Hematopoietic multipotent progenitor cell treated with erythropoietin and hydrocortisone succinate and interleukin-3 and kit ligand, for 6 days (in vitro differentiated cells): ENCODE results near the gene CABP7.

Experiments used
- DNase-seq: peaks from one replicate; pipeline ENCODE4 v3.0.0-alpha.2; 2015

CABP7 gene

DNA sequence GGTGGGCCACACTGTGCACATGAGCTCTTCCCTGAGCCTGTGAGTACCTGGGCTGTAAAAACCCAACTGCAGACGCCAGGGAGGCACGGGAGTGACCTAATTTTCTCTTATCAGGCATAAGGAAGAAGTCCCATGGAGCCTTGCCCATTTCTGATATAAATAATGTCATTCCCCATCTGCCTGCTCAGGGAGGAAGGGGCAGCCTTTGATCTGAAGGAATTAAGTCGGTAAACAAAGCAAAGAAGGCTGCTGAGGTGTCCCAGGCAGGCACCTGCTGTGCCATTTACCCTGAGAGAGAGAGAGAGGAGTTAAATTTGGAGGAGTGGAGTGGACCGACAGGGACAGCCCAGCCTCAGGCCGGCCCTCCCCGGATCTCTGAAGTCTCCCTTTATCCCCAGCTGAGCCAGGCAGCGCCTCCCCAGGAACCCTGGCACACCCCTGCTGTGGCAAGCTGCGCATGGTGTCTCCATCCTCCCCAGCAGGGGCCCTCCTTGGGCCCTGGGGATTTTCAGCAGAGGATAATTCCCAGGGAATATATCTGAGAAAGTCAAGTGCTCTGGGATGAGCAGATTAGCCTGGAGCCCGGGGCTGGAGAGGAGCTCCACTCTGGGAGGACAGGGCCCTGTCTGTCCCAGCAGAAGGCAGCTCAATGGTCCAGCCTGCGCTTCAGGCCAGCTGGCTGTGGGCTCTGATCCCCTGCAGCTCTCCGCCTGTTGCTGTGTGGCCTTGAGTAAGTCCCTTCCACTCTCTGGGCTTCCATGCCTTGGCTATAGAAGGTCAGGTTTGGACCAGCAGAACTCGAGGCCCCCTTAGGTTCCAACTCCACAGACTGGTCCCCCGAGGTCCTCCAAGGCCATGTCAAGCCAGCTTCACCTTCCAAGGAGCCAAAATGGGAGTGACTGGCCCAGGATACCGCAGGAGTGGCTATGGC, 17.5 kb upstream of the CABP7 start:
- DNase-seq, result peak; percentile 72

DNA sequence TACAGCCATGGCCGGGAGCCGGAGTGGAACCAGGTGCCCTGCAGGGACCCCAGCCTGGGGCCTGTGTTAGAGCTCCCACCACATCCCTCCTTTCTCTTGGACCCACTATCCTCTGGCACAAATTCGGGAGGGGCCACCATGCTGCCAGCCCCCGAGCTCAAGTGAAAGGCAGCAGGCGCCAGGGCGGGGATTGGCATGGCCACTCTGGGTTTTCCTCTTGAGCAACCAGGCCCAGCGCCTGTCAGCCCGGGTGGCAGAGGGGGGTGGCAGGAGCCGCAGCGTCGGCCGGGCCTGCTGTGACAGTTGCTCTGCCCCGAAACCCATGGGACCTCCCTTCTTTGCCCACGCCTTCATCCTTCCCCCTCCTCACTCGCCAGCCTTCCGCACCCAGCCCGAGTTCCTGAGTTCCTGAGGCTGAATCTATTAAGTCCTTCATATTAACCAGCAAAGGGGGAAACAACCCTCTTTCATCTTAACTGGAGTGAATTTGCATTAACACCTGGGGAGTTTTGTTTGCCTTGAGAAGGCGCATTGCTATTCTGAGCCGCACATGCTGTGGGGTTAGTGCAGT, 16.8 kb upstream of the CABP7 start:
- DNase-seq, result peak; percentile 62

DNA sequence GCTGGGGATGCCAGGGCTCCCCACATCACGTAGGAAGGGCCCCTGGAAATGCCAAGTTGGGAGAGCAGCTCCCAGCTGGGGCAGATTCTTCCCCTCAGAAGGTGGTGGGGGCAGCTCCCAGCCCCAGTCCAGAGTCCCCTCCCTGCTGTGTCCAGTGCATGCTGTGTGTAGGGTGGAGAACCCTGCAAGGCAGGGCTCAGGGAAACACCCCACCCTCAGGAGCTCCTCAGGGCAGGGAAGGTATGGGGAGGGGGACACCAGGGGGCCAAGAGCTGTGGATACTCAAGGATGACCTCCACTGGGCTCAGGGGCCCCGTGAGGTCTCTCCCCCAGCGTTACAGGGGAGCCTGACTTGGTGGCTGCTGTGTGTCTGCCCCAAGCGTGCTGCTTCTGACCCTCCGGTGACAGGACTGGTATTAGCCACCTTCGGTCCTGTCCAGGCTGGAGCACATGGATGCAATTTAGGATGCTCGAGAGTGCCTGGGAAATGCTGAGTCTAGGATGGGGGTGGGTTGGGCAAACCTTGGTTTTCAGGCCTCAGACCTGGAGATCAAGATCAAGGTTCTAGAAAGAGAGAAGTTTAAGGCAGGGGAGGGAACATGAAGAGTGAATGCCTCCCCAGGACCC, 16.1 kb upstream of the CABP7 start:
- no peak for DNase-seq

DNA sequence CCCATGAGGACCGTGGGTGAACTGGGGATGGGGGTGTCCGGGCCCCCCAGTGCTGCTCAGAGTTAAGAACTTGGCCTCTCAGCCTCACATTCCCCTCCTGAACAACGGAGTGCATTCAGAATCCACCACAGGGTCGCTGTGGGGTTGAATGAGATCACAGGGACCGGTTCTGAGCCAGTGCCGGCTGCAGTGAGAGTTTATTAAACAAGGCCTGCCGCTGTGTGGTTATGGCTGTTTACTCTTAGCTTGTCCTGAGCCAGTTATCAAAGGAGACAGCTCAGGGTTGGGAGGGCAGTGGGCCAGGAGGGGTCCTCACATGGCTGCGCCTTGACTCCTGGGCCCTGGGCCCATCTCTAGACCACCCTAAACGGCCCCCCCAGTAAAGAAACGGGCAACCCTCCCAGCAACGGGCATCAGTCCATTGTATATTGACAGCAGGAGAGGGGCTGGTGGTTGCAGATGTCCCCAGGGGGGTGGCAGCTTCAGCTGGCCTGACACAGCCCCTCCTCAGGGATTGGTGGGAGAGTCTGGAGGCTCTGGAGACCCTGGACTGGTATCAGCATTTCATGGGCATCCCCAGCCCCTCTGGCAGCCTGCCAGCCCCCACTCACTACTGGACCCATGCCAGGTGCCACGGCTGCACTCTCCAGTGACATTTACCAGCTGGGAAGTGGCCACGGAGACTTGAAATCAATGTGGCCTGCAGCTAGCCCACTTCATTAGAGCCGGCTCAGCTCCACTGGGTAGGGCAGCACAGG, 15.1 kb upstream of the CABP7 start:
- DNase-seq, result peak; percentile 52

DNA sequence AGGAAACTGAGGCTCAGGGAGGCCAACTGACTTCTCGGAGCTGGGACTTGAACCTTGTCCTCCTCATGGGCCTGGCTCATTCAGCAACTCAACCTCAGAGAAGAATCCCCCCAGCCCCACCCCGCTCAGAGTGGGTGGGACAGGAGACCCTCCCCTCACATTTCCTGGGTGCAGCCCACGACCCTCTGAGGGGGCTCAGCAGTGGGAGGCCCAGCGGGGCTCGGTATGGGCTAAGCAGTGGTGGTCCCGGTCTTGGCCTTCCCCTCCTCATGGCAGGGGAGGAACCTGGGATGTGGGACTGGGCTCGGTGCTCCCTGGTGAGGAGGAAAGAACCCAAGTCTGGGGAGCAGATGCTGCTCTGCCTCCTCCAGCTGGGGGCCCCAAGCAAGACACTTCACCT, 14.2 kb upstream of the CABP7 start:
- no peak for DNase-seq

DNA sequence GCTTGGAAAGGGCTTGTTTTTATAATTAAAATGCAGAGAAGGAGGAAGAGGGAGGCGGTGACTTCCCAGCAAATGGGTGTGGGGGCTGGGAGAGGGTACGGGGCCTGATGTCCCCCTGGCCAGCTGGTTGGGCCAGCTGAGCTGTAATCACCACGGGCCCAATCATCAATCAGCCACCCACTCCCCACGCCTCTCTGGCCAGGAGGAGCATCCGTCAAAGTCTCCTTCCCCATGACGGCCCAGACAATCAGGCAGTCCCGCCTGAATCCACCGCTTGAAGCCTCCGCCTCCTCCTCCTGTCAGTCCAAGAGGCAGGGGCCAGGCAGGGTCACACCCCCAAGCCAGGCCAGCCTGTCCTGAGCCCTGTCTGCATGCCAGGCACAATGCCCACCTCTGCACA, 13.3 kb upstream of the CABP7 start:
- DNase-seq, result no peak

DNA sequence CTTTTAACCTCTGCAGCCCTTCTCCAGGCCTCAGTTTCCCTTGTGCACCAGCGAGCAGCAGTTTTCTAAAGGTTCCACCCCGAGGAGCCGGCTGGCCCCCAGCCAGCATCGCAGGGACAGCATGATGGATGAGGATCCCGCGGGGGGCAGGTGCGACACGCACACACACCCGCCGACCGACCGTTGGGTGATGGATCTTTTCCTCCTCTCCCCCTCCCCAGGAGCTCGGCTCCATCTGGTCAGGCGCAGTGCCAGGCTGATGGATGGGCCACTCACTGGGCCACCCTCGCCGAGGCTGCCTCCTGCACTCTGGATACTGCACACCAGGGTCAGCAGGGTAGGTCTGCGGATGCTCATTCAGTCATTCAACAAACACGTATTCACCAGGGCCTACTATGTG, 12.8 kb upstream of the CABP7 start:
- no peak for DNase-seq

DNA sequence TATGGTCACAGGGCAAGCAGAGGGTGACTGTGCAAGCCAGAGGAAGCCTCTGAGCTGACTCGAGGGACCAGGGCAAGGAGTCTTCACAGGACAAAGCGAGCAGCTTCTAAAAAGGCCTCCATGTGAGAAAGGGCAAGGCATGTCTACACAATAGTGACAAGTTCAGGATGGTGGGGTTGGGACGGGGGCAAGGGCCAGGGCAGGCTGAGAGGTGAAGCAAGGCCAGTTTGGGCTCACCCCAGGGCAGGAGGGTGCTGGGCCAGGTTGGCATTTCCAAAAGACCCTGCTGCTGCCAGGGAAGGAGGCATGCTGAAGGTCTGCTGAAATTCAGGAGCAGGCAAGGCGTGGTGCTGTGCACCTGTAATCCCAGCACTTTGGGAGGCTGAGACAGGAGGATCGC, 12.3 kb upstream of the CABP7 start:
- no peak for DNase-seq

DNA sequence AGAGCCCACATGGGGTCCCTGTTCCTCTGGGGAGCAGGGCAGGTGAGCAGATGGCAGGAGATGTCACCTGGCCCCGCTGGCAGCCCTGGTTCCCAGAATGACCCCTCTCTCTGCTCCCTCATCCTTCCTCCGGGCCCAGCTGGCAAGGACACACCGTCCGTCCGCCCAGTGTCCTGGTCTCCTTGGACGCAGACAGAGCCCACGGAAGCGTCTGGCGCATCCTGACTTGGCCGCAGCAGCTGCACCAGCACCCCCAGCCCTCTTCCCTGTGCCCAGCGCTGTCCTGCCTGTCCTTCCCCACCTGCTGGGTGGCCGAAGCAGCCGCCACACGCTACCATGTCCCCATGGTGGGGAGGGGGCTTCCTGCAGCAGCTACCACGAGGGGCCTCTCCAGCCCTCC, 9.6 kb upstream of the CABP7 start:
- DNase-seq, result no peak

DNA sequence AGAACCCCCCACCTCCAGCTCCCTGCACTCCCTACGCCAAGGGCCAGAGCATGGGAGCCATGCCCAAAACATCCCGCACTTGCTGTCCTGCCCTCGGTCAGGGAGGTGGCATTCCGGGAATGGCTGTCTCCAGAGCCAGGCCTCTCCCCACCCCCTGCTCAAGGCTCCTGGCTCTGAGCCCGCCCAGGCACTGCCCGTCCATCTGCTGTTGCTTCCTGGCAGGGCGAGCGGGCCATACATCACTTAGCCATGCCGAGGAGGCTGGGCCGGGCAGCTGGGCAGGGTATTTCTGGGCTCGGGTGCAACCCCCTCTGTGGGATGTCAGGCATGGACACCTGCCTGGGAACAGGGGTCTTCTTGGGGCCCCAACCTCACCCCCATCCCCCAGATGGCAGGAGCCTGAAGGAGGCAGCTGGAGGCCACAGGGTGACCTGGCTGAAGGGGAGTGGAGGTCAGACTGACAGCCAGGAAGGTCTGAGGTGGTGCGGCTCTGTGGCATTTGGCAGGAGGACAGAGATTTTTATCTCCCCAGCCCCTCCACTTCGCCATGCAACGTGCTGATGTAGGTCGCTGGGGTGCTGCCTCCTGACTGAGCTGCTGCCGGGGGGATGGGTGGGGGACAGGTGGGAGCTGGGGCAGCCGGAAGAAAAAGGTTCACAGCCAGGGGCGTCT, 8.7 kb upstream of the CABP7 start:
- DNase-seq, result no peak

DNA sequence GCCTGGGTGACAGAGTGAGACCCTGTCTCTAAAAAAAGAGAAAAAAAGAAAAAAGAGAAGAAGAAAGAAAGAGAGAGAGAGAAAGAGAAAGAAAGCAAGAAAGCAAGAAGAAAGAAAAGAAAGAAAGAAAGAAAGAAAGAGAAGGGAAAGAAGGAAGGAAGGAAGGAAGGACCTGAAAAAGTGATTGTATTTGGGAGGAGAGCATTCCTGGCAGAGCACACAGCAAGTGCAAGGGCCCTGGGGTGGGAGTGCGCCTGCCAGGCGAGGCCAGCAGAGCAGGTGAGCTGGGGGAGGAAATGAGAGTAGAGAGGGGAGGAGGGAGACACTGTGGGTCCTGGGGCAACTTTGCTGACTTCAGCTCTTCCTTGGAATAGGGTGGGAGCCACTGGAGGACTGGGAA, 7.7 kb upstream of the CABP7 start:
- DNase-seq, result no peak

DNA sequence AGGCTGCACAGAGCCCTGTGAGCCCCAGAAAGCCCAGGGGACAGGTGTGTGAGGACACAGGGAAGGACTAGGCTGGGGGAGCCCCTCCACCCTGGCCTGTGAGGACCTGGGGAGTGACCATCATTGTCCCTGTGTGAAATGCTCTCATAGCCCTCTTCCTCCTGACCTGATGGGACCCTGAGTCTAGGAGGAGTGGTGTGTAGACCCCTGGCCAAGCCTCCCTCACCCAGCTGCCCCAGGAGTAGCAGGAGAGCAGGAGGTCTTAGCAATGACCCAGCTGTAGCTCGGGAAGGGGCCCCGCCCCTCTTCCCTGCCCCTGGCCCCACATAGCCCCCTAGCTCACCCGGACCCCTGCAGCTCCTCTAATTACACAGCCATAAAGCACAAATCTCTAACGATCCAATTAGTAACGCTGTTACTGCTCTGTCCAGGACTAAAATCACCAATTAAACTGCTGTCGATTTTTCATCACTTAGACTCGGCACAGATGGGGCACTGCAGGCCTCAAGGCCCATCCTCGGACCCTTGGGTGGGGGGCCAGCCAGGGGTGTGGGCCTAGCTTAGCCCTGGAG, 6.6 kb upstream of the CABP7 start:
- no peak for DNase-seq

DNA sequence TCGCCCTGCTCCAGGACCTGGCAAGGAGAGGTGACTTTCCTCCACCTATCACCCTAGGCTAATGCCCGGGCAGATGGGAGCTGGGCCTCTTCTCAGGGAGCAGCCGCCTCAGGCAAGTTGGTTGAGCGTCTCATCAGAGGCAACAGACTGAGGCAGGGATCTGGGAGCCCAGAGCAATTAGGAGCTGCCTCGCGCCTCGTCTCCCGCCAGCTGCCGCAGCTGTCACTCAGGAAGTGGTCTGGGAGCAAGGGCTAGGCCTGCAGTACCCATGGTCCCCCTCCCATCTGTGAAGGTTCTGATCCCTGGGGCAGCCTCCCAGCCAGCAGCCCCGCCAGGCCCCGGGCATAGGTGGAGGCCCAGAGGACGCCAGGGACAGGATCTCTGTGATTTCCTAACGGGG, 4.6 kb upstream of the CABP7 start:
- DNase-seq, result no peak

DNA sequence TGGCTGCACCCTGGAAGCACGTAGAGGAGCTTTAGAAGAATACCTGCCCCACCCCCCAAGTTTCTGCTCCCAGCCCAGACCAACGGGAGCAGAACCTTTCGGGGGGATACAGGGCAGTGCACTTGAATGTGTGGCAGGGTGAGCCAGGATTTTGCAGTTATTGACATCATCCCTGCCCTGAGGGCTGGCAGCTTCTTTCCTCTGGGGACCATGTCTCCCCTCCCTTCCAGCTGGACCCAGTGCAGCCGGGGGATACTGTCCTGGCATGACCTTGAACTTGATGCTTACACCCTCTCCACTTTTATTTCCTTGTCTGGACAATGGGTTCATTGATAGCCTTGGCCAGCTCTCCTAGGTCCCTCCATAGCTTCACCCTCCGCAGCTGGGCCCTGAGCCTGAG, 4.1 kb upstream of the CABP7 start:
- DNase-seq, result no peak

DNA sequence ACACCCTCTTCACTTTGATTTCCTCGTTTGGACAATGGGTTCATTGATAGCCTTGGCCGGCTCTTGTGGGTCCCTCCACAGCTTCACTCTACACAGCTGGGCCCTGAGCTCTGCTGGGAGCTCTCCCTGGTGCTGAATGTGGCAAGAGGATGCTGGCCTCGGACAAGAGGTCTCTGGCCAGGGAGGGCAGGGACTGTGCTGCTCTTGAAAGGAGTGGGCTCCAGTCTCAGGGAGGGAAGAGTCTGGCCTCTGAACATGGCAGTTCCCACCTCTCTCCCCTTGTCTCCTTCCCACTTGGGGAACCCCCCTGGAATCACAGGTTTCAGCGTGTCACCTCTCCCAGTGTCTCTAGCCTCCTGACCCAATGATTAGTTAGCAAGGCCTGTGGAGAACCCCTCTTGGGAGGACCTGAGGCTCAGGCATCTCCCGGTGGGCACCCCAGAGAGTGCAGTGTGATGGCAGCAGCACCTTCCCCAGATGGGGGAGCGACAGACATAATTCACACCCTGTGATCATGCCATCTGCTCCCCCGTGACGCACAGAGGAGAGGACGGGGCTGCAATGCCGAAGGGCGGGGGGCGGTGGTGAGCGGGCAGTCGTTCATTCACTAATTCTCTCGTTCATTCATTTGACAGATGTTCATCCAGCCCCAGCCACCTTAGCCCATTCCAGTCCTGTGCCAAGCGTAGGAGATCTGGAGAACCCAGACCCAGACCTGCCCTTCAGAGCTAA, 2.8 kb upstream of the CABP7 start:
- peak; percentile 85 for DNase-seq

DNA sequence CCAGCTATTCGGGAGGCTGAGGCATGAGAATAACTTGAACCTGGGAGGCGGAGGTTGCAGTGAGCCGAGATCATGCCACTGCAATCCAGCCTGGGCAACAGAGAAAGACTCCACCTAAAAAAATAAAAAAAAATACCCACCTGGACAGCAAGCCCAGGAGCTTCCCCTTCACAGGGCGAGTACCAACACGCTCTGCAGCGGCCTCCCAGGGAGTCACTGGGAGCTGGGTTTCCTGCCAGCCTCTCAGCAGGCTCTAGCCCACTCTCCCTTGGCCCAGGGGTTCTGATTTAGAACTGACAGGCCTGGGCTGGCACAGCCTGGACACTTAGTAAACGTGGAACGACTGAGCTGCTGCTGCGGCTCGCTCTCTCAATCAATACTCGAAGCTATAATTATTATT, 2.0 kb upstream of the CABP7 start:
- no peak for DNase-seq

DNA sequence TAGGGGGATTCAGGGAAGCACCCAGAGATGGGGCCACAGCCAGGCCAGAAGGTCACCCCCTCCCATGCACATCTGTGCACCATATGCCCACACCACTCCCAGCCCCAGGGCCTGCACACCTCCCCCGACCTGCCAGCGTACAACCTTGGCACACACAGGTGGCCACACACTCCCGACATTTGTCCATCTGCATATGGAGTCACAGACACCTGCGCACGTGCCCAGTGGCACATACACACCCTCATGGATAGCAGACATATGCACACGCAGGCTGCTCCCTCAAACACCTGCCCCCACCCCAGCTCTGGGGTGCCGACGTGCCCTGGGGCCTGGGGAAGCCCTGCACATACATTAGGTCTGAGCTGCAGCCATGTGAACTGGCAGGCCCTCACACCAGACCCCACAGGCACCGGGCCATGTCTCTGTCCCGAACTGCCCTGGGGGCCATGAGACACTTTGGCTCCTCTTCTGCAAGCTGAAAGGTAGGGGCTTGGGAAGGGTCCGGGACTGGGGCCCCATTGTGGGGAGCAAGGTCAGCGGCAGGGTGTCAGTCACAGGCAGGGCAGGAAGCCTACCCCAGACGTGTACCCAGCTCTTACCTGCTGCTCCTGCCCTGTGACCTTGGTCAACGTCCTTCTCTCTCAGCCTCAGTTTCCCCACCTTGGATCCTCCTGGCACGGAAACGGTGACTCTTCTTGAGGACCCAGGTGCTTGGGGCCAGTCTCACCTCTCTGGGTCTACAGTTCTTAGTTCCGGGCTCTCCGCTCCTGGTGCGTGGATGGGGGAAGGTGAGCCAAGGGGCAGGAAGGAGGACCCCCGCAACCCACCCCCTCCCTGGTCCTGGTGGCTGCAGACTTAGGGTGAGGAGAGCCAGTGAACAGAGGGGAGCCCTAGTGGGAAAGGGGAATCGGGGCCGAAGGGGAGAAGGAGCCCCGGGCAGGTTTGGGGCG, 579 bp upstream of the CABP7 start:
- DNase-seq, result no peak

DNA sequence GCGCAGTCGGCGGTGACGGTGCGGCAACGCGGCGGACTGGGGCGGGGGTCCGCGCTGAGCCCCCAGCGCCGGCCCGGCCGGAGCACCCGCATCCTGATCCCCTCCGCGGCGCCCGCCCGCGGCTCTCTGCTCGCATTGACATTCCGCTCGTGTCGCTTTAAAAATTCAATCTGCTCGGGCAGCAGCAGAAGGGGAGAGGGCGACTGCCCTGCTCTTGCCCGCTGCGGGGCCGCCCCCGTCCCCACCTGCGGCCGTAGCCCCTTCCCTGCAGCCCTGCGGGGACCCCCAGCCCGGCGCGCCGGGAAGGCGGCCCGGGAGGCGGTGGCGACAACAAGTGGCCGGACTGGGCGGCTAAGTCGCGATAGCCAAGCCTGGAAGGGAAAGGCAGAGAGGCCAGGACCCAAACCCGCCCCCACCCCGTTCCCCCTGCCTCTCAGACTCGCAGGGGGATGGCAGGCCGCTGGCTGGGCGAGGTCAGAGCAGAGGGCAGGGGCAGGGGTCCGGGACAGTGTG, 1.1 kb downstream of the CABP7 start:
- DNase-seq, result no peak

DNA sequence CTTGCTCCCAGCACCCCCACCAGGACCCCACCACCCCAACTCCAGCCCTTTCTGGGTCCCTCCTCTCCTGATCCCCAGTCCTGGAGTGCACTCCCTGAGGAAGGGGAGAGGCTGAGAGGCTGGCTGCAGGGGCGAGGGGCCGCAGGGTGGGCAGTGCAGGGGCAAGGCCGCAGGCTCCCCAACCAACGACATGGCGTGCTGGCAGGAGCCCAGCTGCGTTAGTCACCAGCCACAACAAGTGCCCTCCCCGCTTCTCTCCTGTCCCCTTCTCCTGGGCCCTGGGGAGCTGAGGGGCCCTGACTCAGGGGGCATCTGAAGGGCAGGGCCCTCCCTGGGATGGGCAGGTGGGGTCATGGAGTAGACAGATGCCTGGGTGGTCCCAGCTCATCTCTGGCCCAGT, 2.3 kb downstream of the CABP7 start:
- DNase-seq, result peak; percentile 51

DNA sequence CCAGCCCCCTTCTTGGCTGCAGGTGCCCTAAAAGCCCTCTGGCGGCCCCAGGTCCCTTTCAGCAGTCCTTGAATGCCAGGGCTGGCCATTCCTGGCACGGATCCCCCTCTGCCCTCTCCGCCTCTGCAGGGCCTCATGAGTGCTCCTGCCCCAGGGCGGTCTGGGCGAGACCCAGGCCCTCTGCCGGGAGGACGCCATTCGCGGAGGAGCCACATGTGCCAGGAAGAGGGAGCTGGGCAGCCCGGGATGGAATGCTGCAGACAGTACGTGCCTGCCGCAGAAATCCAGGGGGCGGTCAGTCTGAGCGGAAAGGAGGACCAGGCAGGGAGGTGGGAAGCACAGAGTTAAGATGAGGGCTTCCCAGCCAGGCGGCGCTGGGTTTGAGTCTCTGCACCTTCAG, 2.8 kb downstream of the CABP7 start:
- DNase-seq, result no peak
